T-helper 2 cell (primary cell): Measurements from ENCODE around the gene HOOK2.
"Not testable (repeated sequence)": the region's sequence is repeated elsewhere in the genome, so short reads cannot be mapped to it uniquely, and the experiment has no call there.

Experiments
- DNase-seq, 5 experiments: peaks; one replicate each; pipeline versions ENCODE4 v3.0.0 to v3.0.0-alpha.2; 2012 to 2022

The HOOK2 gene

GRCh38 chr19:12720851-12721655 is 54.3 kb downstream of the HOOK2 start:
- peak in 1 of 5 experiments; percentile 66 for DNase-seq

DNA sequence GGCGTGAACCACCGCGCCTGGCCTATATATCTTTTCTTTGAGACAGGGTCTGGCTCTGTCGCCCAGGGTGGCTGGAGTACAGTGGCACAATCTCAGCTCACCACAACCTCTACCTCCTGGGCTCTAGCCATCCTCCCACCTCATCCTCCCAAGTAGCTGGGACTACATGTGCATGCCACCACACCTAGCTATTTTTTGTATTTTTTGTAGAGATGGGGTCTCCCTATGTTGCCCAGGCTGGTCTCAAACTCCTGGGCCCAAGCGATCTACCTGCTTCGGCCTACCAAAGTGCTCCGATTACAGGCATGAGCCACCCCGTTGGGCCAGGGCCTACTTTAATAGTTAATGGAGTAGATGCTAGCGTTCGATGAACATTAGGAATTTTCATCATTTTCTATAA is 55.1 kb downstream of the HOOK2 start:
- DNase-seq: no peak

DNA sequence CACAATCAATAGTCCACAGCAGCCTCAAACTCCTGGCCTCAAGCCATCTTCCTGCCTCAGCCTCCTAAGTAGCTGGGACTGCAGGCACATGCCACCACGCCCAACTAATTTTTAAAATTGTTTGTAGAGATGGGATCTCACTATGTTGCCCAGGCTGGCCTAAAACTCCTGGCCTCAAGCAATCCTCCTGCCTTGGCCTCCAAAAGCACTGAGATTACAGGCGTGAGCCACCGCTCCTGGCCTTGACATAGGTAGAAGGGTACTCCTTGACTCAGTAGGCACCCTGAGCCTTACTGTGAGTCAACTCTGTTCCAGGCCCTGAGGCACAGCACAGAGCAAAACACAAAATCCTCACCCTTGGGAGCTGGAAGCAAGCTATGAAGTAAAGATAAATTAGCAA is 59.4 kb downstream of the HOOK2 start:
- DNase-seq: no peak

DNA sequence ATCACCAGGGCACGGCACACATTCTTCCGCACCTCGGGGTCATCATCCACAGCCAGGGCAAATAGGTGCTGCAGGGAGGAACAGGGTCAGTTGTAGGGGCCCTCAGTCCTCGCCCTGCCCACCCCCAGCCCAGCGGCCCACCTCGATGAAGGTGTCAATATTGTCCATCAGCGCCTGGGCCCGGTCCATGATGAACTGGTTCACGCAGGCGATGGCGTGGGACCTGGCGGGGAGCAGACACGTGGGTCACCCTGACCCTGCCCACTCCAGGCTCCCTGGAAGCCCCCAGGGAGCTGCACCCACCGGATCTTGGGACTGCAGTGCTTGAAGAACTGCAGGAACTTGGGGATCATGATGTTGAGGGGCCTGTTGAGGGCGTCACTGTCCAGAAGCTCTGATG is 60.2 kb downstream of the HOOK2 start:
- no peak for DNase-seq

- DNase-seq: not testable (repeated sequence)
These were observed 62.0 kb downstream of the HOOK2 start for GRCh38 chr19:12713304-12713703.
